HG03039 (cell line): ENCODE measurements around the gene THAP9.

Experiments
- ATAC-seq: cut with Tn5 transposase; IDR thresholded peaks from one replicate; pipeline ENCODE4 v1.9.1; 2021; ENCODE audit warnings: mild to moderate bottlenecking, moderate library complexity; ENCODE audit not compliant: unreplicated experiment

Gene THAP9

DNA sequence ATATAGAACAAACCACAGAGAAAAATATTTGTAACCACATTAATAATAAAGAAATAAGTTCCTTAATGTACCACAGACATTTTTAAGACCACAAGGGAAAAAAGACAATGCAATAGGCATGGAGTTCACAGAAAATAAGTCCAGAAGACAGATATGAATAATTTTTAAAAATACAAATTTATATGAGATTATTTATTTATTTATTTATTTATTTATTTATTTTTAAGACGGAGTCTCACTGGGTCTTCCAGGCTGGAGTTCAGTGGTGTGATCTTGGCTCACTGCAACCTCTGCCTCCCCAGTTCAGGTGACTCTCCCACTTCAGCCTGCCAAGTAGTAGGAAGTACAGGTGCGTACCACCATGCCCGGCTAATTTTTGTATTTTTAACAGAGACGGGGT, 53.7 kb downstream of the THAP9 start:
- ATAC-seq, result no peak

DNA sequence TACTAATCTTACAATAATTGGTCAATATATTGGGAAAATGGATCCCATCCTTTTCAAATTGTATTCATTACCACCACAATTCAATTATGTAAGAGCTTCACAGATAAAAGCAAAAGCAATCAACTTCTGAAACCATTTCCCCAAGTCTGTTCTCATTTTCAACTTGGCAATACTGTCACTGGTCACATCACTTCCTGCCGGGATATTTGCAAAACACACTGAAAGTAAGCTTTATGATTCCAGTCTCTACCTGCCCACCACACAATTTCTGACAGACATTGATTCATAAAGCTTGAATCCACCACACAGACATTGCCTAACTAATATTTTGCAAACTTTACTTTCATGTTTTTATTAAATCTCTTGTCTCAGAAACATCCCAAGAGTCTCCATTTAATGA, 56.5 kb downstream of the THAP9 start:
- ATAC-seq, result no peak

DNA sequence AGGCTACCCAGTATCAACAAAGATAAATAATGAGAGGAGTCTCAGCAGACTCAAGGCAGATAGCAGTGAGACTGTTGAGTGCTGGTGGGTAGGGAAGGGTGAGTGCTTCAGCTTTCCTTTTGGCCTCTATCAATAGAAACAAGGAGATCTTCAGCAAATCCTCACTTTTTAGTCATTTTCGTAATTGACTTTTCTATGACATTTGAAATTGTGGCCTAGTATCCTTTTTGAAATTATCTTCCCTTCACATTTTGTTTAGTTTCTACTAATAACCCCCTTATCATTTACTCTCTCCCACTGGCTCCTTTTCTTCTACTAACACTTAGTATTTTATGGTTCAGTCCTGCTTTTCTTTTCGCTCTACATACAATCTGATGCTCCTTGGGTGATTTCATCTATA, 65.2 kb downstream of the THAP9 start:
- no peak for ATAC-seq

DNA sequence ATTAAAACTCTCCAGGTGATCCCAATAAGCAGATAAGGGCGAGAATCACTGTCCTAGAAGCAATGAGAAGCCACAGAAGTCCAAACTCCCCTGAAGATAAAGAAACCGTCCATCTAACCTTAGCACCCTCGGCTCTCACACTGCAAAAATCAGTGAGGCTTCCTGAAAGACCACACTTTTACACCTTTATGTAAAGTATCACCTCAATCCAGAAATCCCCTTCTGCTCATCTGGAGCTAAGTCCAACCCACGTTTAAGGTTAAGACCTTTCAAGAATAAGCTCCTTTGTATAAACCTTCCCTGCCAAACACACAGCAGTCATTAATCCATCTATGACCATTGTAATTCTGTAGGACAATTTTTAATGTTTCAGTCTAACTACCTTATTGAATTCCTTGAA, 68.4 kb downstream of the THAP9 start:
- peak; percentile 51 for ATAC-seq

DNA sequence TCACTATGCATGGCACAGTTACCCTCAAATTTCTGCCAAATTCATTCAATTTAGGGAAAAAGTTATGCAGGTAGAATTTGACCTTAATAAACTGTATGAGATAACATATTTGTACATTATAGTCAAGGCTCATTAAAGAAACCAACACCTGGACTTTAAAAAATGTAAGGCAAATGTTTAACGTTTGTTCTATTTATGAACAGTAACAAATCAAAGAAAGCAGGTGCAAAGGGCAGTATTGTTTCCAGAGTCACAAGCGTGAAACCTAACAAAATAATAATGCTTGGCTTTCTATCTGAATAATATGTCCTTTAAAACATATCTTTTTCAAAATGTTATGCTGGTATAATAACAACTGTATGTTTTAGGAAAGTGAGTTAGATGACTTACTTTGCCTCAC, 68.9 kb downstream of the THAP9 start:
- no peak for ATAC-seq
